Gastroesophageal sphincter (tissue), 4 donors: ENCODE measurements around the gene MAGEC3. TPM values are rescaled to one million over a fixed set of nuclear protein-coding genes. Genes with fewer than 3 reads are reported as not detected.

ENCODE experiments used
- ATAC-seq: fragments of 150-250 bp; one replicate; pipeline ENCODE4 v1.9.1; 2016; ENCODE audit warnings: mild to moderate bottlenecking, moderate library complexity
- H3K27ac ChIP-seq, 4 donors: fragments of 200-600 bp; sonication (generic) in 3 of 4; 1 replicate in 3 of 4; 2 replicates in 1 of 4; pipeline ENCODE4 v1.5.1; 2016 to 2019
- H3K27me3 ChIP-seq: fragments of 200-600 bp; sonication (generic); one replicate; pipeline ENCODE4 v1.5.1; 2019
- H3K36me3 ChIP-seq, 2 donors: fragments of 200-600 bp; sonication (generic); one replicate each; pipeline ENCODE4 v1.5.1; 2019; ENCODE audit warnings: control low read depth in 1 of 2
- H3K4me1 ChIP-seq, 3 donors: fragments of 200-600 bp; sonication (generic); 1 replicate in 2 of 3; 2 replicates in 1 of 3; pipeline ENCODE4 v1.5.1; 2016 to 2019; ENCODE audit warnings: control low read depth in 2 of 3
- H3K4me3 ChIP-seq, 2 donors: fragments of 200-600 bp; sonication (generic); one replicate each; pipeline ENCODE4 v1.5.1; 2019; ENCODE audit warnings: mild to moderate bottlenecking in 1 of 2, moderate library complexity in 1 of 2
- H3K9me3 ChIP-seq, 3 donors: fragments of 200-600 bp; sonication (generic); one replicate each; pipeline ENCODE4 v1.5.1; 2017 to 2019; ENCODE audit warnings: control low read depth in 2 of 3
- CTCF ChIP-seq, 4 experiments: fragments of 200-600 bp in 2 of 4; fragments of 450-650 bp in 2 of 4; sonication (generic) in 1 of 4; IDR thresholded peaks; one replicate each; pipeline ENCODE4 v1.5.1; 2017 to 2019; ENCODE audit warnings: antibody characterized with exemption in 4 of 4, mild to moderate bottlenecking in 2 of 4, moderate library complexity in 2 of 4
- EP300 ChIP-seq: sonication (generic); formaldehyde crosslinking; IDR thresholded peaks from one replicate; pipeline ENCODE4 v1.6.1; 2017; ENCODE audit warnings: antibody characterized with exemption, mild to moderate bottlenecking
- POLR2A ChIP-seq, 2 donors: fragments of 450-650 bp; IDR thresholded peaks; one replicate each; pipeline ENCODE4 v1.6.1; 2017; ENCODE audit warnings: antibody characterized with exemption in 2 of 2, mild to moderate bottlenecking in 2 of 2, moderate library complexity in 1 of 2
- POLR2AphosphoS5 ChIP-seq: sonication (generic); formaldehyde crosslinking; IDR thresholded peaks from one replicate; pipeline ENCODE4 v1.6.1; 2017; ENCODE audit warnings: antibody characterized with exemption
- WGBS, 2 donors: methylation state at CpG; one replicate each; pipeline ENCODE4 v1.1.5; 2018; ENCODE audit warnings: low coverage in 1 of 2; 5-methylcytosine and 5-hydroxymethylcytosine counted together
- total RNA-seq, 4 donors: library from RNA; depleted of rRNA; stranded (reverse); fragments of >200 nt; gene quantifications; one replicate each; pipeline ENCODE4 v1.1.0, GENCODE V29; 2016

The MAGEC3 gene
- total RNA-seq, 4 donors from 2014 or later, result not detected

- Histone ChIP-seq H3K4me1 (no peaks in the 10 kb centered on the region), H3K4me3 (no peak overlapping the region), H3K36me3 (no peaks in the 10 kb centered on the region), H3K9me3 (no peaks in the 10 kb centered on the region), H3K27me3 (no peaks in the 10 kb centered on the region), H3K27ac (no peak overlapping the region)
- 89% methylated on average over 3 of the region's 7 CpGs; no CpG with 5 or more reads in 1 of the 2 donors for WGBS, 2 donors
- TF ChIP-seq EP300 (no peak), POLR2AphosphoS5 (no peak), POLR2A (IDR thresholded peaks at IDR 0.05) (no peak), CTCF (IDR thresholded peaks at IDR 0.05) (no peak)
- no peak for ATAC-seq
Observed at GRCh38 chrX:141894733-141895132, 56.6 kb downstream of the MAGEC3 start.

- WGBS, 2 donors, result 69 to 88% methylated on average over 1 to 2 of the region's 2 CpGs
- H3K36me3 ChIP-seq, result no peaks in the 10 kb centered on the region
- no peaks in the 10 kb centered on the region for H3K9me3 ChIP-seq
- no peaks in the 10 kb centered on the region for H3K27me3 ChIP-seq
- no peaks in the 10 kb centered on the region for H3K4me1 ChIP-seq
- no peak for ATAC-seq
- no peak overlapping the region for H3K27ac ChIP-seq
- no peak overlapping the region for H3K4me3 ChIP-seq
- TF ChIP-seq POLR2A (IDR thresholded peaks at IDR 0.05) (no peak), CTCF (IDR thresholded peaks at IDR 0.05) (no peak)
Observed at GRCh38 chrX:141897690-141898089, 59.6 kb downstream of the MAGEC3 start.

- 33 to 85% methylated on average over 4 of the region's 4 CpGs for WGBS, 2 donors
- no peaks in the 10 kb centered on the region for H3K4me1 ChIP-seq
- no peaks in the 10 kb centered on the region for H3K9me3 ChIP-seq
- TF ChIP-seq EP300, result no peak
- no peak for TF ChIP-seq POLR2A (IDR thresholded peaks at IDR 0.05)
- TF ChIP-seq CTCF (IDR thresholded peaks at IDR 0.05), result no peak
- no peak for TF ChIP-seq POLR2AphosphoS5
- H3K4me3 ChIP-seq, result no peak overlapping the region
- no peaks in the 10 kb centered on the region for H3K36me3 ChIP-seq
- no peaks in the 10 kb centered on the region for H3K27me3 ChIP-seq
- H3K27ac ChIP-seq, result no peak overlapping the region
- no peak for ATAC-seq
Observed at GRCh38 chrX:141902366-141902765, 64.2 kb downstream of the MAGEC3 start.

- Histone ChIP-seq H3K36me3 (no peaks in the 10 kb centered on the region), H3K9me3 (no peaks in the 10 kb centered on the region), H3K27ac (no peak within 1 kb of the TSS), H3K27me3 (no peaks in the 10 kb centered on the region), H3K4me3 (no peak within 1 kb of the TSS), H3K4me1 (no peaks in the 10 kb centered on the region)
- TF ChIP-seq EP300 (no peak), POLR2A (IDR thresholded peaks at IDR 0.05) (no peak), CTCF (IDR thresholded peaks at IDR 0.05) (no peak), POLR2AphosphoS5 (no peak)
- ATAC-seq, result no peak
- WGBS, 2 donors, result 89% methylated on average over 9 of the region's 25 CpGs; no CpG with 5 or more reads in 1 of the 2 donors
Observed at GRCh38 chrX:141903400-141904155, 65.5 kb downstream of the MAGEC3 start, which contains the start of gene MAGEC1. Gene MAGEC1 (plus strand): TSS chrX:141903894. CDS start chrX:141905073, 1,179 bp downstream.

GRCh38 chrX:141904262-141904661, 66.1 kb downstream of the MAGEC3 start:
- no peak overlapping the region for H3K4me3 ChIP-seq
- H3K36me3 ChIP-seq, result no peaks in the 10 kb centered on the region
- no peaks in the 10 kb centered on the region for H3K4me1 ChIP-seq
- no peak overlapping the region for H3K27ac ChIP-seq
- WGBS, 2 donors, result 100% methylated on average over 1 of the region's 6 CpGs; no CpG with 5 or more reads in 1 of the 2 donors
- ATAC-seq, result no peak
- no peaks in the 10 kb centered on the region for H3K9me3 ChIP-seq
- H3K27me3 ChIP-seq, result no peaks in the 10 kb centered on the region
- TF ChIP-seq CTCF (IDR thresholded peaks at IDR 0.05), result no peak
- TF ChIP-seq EP300, result no peak
- no peak for TF ChIP-seq POLR2AphosphoS5
- no peak for TF ChIP-seq POLR2A (IDR thresholded peaks at IDR 0.05)
